HG03159 (cell line): ENCODE results near the gene NOTCH4.

Source experiments
- ATAC-seq: cut with Tn5 transposase; IDR thresholded peaks from one replicate; pipeline ENCODE4 v1.9.1; 2021; ENCODE audit warnings: mild to moderate bottlenecking, moderate library complexity; ENCODE audit not compliant: unreplicated experiment

The NOTCH4 gene

DNA sequence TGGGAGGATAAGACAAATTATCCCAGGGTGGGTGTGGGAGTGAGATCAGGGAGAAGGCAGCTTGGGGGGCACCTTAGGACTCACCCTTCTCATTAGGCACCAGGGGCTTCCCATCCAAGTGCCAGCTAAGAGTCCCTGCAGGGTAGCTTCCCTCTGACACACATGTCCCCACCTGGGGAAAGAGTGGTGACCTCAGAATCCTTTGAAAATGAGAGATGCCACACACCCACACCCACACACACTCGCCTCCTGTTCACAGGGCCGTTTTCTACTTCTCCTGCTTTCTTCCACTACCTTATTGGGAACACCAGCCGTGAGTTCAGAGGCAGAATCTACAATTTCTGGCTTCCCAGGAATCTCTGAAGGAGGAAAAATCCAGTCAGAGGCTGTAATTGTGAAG is 40.8 kb downstream of the NOTCH4 start:
- no peak for ATAC-seq

- ATAC-seq: no peak
These were observed 41.3 kb downstream of the NOTCH4 start for GRCh38 chr6:32182555-32182981.

- no peak for ATAC-seq
These were observed 41.8 kb downstream of the NOTCH4 start for GRCh38 chr6:32181915-32182529.

DNA sequence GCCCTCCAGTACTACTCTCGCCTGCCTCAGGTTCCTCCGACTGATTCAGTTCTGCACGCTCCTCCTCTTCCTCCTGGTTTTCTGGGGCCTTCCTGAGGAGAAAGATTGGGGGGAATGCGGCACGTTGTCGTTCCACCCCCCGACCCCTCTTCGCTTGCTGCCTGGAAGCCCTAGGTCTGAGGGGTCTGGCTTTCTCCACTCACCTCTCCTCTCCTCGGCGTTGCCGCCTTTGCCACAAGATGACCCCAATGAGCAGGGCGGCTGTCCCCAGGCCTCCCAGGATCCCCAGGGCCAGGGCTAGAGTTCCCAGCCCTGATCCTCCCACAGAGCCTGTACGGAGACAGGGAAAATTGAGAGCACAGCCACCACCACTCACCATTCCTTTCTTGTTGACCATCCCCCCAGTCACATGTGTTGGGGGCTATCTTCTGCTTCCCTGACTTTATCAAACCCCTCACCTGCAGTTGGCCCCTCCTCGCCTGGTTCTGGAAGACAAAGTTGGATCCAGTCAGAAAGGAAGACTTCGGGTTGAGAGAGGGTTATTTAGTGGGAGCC is 42.6 kb downstream of the NOTCH4 start:
- ATAC-seq: no peak

DNA sequence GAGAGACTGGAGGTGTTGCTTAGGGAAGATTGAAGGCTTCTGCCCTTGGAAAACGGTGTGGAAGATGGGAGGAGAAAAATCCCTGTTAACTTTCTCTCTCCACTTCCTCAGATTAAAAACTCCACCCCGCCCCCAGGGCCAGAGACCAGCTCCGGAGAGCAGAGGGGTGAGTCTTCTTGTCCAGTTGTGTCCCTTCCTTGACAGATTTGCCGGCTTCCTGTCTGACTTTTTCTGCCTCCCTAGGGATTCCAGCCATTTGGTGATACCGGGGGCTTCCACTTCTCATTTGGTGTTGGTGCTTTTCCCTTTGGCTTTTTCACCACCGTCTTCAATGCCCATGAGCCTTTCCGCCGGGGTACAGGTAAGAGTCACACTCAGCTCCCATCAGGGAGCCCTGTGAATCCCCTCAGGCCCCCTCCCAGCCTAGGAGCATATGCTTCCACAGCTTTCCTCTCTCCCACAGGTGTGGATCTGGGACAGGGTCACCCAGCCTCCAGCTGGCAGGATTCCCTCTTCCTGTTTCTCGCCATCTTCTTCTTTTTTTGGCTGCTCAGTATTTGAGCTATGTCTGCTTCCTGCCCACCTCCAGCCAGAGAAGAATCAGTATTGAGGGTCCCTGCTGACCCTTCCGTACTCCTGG is 44.0 kb downstream of the NOTCH4 start:
- no peak for ATAC-seq

GRCh38 chr6:32178547-32179440 is 45.1 kb downstream of the NOTCH4 start:
- ATAC-seq: no peak

- peak; percentile 75 for ATAC-seq
These were observed 45.9 kb downstream of the NOTCH4 start, which contains the start of gene RNF5 for GRCh38 chr6:32177788-32178546. TSS of gene RNF5 (plus strand) at chr6:32178405. CDS start at chr6:32178512, 107 bp downstream.

DNA sequence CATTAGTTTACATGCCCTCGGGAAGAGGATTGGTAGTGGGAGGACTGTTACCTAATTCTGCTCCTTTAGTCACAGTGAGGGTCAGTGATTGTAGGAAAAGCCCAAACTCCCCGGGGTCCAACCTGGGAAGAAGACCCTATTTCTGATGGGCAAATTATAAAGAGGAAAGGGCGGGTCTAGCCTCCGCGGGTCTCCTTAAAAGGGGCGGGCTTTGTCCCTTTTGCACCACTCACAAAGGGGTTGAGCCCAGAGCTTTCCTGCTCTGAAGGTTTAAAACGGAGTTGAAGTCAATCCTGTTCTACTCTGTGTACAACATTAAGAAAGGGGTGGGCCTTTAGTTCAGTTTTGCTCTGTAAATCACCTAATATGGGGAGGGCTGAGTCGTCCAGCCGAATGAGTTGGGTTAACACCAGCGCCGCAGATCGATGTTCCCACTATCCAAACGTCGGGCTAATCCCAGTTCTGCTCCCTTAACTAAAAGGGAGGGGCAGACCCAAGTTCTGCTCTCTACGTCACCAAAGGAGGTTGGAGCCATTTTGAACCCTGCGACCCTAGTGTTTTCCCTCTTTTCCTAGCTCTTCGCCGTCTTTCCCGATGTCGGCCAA is 46.6 kb downstream of the NOTCH4 start:
- ATAC-seq: no peak

GRCh38 chr6:32176476-32177182 is 47.2 kb downstream of the NOTCH4 start:
- ATAC-seq: no peak

- ATAC-seq: peak; percentile 36
These were observed 48.0 kb downstream of the NOTCH4 start, which contains the start of gene AGPAT1 for GRCh38 chr6:32175711-32176475. TSS of gene AGPAT1 (minus strand) at chr6:32176084. CDS start at chr6:32171496, 4,588 bp downstream.

- no peak for ATAC-seq
These were observed 48.6 kb downstream of the NOTCH4 start for GRCh38 chr6:32175322-32175710.

GRCh38 chr6:32174416-32174815 is 49.5 kb downstream of the NOTCH4 start:
- no peak for ATAC-seq

GRCh38 chr6:32173051-32173727 is 50.7 kb downstream of the NOTCH4 start:
- no peak for ATAC-seq

GRCh38 chr6:32171234-32171633 is 52.6 kb downstream of the NOTCH4 start:
- no peak for ATAC-seq

DNA sequence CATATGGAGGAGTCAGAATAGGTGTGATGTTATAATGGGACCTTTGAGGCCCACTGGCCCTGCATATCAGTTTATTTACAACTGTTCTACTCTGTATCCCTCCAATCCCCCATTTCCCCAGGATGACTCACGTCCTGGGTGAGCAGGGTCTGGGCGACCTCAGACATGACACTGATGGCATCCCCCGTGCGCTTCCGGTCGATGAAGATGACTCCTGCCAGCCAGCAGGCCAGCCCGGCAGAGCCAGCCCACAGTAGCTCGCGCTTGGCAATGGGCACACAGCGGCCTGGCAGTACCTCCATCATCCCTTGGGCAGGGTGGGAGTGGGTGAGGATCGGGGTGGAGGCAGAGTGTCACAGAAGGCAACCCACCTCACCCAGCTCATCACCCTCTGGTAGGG is 53.6 kb downstream of the NOTCH4 start:
- no peak for ATAC-seq

DNA sequence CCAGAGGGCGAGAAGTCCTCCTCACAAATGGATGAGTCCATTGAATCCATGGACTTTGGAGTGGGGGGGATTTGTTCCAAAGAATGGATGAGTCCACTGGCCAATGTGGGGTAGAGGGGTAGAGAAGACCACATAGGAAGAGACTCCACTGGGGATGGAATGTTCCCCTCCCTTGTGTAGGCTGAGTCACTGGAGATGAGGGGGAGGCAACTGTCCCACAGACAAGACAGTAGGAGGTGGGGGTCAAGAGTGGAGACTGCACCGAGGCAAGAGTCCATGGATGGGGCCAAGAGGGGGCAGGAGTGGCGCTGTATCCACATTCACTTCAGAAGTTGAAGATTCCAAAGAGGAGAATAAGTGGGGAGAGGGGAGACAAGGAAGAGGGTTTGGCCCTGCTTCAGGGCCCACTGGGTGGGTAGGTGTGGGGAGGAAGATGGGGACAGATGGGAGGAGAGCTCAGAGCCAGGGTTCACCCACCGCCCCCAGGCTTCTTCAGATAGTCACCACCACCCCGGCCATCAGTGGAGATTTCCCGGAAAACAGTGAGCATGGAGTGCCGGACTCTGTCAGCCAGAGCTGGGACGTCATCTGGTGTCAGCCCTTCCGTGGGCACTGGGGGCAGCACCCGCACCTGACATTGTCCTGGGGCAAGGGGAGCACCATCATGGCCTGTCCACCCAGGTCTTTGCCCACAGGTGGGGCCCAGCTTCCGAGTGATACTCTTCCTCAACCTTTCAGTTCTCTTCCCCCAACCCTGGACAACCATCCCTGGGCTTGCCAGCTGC is 54.9 kb downstream of the NOTCH4 start:
- no peak for ATAC-seq

GRCh38 chr6:32168350-32168749 is 55.5 kb downstream of the NOTCH4 start:
- no peak for ATAC-seq
